GM21515 (cell line): ENCODE results near the gene OXSM.

Experiments used
- ATAC-seq: cut with Tn5 transposase; IDR thresholded peaks from one replicate; pipeline ENCODE4 v1.9.1; 2021; ENCODE audit not compliant: unreplicated experiment

OXSM gene

DNA sequence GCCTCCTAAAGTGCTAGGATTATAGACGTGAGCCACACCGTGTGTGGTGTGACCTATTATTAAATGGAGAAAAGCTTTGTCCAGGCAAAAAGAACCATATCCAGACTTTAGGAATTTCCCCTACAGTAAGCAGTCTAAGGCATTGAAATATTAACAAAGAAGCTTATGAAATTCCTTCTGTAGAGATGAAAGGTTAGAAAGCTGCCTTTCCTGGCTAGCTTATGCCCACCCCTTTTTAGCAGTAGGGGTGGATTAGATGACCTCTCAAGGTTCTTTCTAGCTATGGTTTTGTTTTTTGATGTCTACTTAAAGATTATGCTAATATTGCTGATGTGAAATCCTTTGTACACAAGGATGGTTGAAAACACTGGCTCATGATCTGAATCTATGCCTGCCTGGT is 13.9 kb downstream of the OXSM start:
- ATAC-seq = no peak

DNA sequence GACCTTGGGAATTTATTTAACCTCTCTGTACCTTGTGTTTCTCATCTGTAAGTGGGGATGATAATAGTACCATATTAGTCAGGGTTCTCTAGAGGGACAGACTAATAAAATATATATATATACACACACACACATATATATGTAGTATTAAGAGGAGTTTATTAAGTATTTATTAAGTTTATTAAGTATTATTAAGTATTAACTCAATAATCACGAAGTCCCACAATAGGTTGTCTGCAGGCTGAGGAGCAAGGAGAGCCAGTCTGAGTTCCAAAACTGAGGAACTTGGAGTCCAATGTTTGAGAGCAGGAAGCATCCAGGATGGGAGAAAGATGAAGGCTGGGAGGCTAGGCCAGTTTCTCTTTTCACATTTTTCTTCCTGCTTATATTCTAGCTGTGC is 14.8 kb downstream of the OXSM start:
- no peak for ATAC-seq

DNA sequence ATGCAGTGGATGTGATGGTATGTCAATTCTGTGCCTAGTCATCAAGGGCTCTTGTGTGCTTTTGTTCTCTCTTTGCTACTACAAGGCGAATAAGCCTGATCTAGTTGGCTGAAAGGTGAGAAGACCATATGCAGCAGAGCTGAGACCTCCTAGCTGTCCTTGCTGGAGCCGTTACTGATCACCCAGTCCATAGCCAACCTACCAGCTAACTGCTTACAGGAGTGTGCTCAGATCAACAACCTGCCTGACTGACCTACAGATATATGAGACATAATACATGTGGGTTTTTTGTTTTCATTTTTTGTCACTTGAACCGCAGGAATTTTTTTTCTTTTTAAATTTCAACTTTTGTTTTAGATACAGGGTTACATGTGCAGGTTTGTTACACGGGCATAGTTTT is 22.8 kb downstream of the OXSM start:
- no peak for ATAC-seq

DNA sequence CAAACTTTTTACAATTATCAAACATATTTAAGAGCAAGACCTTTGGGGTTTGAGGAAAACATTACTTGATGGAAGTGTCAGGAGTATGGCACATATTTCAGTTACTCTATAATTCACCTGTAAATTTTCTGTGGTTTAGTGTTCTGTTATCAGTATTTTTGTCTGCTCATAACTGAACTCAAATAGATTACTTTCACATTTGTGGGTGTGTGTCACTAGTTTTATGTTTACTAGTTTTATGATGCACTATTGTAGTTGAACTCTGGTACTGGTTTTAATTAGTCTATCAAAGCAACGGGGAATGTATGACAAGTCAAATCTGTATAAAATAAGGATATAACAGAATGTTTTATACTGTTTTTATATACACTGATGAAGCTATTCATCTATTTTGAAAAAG is 27.2 kb downstream of the OXSM start:
- ATAC-seq = peak; percentile 60

DNA sequence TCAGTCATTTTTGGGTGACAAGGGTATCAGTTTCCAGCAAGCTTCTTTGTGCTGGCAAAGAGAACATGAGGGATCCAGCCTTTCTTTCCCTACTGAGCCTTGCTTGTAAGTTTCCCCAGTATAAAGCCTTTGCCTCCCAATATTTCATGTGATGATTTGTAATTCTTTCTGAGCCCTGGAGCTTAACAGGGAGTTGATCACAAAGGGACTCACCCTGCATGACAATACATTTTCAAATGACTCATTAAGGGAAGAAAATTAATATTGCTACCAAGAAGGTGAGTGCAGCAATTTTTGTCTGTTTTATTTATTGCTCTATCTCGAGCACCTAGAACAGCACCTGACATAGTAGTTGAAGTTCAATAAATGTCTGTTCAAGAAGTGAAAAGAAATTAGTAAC is 27.7 kb downstream of the OXSM start:
- ATAC-seq = peak; percentile 18

DNA sequence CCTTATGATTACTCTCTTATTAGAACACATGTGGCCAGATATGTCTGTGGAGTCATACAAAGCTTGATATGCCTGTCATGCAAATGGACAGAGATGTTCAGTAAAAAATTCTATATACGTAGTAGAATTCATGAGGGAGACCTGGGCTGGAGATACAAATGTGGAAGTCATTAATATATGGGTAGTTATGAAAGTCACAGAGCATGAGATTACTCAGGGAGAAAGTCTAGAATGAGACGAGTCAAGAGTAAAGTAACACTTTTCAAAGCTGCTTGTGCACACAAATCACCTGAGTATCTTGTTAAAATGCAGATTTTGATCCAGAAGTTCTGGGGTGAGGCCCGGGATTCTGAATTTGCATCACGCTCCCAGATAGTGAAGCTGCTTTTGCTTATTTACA is 28.4 kb downstream of the OXSM start:
- ATAC-seq = peak; percentile 41

DNA sequence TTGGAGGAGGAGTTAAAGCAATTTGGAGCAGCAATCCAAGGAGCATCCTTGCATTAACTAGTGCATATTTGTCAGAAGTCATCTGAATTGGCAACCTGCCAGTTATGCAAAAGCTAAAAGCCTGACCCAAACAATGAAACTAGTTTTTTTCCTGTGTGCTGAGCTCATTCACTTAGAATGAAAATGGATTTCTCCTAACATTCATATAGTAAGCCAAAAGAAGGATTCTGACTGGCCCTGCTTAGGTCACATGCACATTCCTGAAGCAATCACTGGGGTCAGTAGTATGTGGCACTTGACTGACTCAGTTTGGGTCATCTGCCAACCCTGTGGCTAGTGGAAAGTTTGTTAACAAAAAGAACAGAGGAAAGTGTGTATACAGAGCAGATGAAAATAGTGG is 30.5 kb downstream of the OXSM start:
- no peak for ATAC-seq

DNA sequence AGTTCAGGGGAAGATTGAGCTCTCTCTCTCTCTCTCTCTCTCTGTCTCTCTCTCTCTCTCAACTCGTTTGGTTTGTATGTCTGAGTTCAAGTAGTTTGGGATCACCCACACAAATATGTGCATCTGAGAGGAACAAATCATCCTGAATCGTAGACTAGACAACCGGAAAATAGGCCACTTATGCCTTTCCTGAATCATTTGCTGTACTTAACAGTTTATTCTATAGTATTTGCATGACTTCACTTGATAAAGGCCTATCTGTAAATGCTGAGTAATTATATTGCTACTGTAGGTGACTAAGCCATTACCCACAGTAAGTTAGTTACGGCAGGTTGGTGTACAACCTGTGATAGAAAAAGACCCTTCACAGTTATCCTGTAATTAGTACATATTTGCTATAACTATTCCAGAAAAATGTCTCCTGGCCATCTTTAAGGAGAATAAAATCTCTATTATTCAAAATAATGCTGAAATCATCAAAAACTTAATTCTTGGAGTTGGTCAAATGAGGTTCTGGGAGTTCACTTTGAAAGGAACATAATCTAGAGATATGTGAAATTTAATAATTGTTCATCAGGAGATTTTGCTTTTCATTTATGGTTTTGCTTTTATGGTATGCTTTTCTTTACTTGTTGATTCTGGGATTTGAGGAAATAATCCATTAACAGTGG is 31.1 kb downstream of the OXSM start:
- no peak for ATAC-seq

DNA sequence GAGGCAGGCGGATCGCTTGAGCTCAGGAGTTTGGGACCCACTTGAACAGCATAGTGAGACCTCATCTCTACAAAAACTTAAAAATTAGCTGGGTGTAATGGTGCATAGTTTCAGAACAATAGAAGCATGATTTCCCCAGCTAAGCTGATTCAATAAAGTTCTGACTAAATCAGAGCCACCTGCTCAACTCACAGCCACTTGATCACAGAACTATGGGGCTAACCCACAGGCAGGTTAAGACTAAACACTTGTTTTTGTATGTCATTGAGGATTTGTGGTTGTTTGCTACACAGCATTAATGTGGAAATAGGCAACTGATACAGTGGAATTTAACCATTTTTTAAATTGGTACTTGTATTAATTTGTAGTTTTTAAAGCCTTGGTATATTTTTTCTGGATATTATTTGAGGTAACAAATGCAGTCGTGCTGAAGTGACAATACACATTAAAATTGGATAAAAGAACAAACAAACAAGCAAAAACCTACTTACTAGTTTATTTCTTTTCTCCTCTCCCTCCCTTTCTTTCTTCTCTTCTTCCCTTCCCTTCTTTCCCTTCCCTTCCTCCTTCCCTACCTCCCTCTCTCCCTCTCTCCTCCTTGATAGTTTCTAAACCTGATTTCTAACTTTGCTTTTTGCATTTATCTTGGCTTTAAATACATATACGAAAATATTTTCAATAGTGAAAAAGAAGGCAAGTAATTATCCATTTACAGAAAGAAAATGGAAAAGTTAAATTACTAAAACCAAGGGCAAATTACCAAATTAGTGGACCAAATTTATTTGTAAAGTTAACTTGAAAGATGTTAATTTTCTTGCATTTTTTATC is 32.1 kb downstream of the OXSM start:
- ATAC-seq = no peak

DNA sequence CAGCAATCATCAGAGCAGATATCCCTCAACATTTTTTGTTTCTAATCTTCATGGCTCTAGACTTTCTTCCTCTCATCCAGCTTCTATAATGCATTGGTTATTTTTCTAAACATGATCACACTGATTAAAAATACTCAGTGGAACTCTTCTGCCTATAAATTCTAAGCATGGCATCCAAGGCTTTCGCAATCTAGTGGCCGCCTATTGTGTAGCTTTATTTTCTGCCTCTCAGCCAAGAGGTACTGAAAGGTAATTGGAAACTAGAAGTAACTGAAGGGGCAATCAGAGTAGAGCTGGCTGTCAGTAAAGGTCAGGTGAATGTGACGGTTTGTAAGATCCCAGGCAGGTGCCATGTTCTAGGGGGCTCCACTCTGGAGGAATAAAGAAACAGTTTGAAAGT is 33.4 kb downstream of the OXSM start:
- no peak for ATAC-seq

DNA sequence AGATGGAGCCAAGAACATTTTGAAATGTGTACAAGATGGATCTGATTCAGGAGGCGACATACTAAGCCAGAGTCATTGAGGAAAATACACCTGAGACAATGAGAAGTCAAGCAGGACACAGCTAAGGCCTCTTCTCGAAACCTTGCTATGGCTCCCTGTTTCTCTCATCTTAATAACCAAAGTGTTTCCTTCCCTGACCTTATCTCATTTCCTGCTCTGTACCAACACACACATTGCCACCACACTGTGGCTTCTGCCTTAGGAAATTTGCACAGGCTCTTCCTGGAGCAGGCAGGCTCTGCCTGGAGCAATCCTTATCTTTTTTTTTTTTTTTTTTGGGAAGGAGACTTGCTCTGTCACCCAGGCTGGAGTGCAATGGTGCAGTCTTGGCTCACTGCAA is 36.6 kb downstream of the OXSM start:
- ATAC-seq = no peak

DNA sequence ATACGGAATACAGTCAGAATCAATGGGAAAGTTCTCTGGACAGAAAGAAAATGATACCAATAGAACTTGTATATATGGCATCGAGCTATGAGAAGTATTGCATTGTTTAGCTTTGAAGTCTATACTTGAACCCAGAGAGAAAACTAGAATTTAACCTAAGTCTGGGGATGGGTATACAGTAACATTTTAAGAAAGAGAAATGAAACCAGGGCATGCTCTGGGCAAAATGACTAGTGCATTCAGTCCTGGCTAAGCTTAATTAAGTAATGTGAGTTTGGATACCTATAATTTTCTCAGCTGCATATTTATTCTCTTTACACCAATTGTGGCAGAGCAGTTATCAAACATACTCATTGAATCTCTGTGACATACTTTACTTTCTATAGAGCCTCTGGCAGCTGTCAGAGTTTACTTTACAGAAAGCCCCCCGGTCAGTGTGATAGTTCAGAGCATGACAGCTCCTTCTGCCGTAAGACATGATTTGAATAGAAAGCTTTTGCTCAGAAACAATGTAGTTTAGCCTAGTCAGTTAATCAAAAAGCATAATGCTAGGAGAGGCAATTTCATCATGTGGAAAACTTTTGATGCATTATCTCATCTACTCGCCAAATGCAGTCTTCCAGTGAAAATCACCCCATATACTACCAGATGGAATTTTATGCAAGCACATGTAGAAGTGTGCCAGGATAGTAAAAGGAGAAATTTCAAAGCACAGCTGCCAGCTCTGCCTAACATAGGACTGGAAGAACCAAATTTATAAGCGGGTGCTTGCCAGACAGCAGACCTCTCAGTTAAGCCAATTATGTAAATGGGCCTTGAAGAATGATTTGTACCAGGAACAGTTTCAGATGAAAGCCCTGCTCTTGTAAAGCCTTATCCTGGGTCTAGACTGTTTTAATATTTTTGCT is 40.7 kb downstream of the OXSM start:
- no peak for ATAC-seq

DNA sequence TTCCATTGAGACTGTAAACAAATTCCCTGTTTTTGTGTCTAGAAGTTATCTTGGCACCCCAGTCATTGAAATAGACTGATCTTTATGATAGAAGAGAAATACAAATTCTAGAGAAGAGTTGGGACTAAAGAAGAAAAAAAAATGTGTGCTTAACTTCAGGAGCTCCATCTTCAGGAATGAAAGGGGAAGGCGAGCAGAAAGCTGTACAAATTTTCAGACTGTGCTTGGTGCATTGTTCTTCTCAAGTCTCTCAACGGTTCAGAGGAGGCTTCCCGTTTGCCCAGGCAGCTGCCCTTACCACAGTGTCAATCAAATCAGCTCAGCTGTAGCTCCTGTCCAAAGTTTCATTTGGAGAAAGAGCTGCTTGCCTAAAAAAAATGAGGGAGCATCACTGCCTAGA is 41.7 kb downstream of the OXSM start:
- ATAC-seq = no peak

DNA sequence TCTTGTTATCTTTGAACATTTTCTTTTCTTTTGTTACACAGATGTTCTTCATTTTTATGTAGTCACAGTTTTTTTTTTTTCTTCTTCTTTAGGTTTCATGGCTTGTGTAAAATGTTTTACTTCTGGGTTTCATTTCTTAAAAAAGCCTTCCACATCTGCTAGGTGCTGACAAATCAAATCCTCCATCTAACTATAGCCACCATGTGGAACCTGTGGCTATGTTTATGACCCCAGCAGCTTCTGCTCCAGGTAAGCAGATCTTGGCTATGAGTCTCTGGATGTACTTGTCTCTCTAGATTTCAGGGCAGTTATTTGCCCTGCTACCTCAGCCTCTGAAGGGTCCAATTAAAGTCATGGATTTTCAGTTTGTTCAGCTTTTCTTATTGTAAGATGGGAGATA is 44.5 kb downstream of the OXSM start:
- peak; percentile 87 for ATAC-seq

DNA sequence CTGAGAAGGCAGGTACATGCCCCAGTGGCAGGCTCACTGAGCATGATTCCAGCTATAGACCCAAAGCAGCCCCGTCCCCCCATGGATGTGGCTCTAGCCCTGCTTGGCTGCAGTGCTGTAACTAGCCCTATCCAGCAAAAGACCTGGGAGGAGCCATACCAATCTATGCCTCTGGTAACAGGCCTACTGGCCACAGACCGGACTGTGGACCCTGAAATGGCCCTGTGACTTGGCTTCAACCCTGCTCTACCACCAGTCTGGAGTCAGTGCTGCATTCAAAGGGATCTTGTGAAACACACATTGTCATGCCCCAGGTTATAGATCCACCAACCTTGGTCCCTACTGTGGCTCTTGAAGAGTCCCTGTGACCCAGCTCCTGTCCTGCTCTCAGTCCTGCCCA is 46.7 kb downstream of the OXSM start:
- no peak for ATAC-seq

DNA sequence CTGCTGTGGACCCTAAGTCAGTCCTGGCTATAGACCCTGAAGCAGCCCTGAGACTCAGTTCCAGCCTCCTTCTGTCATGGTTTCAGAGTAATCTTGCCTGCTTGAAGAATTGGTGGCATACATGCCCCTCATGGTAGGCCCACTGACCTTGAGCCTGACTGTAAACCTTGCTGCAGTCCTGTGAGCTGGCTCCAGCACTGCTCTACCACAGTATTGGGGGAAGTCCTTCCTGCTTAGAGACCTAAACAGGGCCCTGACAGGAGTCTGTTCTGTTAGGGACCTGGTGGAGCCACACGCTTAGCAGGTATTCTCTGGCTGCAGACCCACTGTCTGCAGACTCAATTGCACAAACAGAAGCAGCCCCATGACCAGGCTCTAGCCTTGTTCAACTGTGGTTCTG is 47.1 kb downstream of the OXSM start:
- no peak for ATAC-seq

DNA sequence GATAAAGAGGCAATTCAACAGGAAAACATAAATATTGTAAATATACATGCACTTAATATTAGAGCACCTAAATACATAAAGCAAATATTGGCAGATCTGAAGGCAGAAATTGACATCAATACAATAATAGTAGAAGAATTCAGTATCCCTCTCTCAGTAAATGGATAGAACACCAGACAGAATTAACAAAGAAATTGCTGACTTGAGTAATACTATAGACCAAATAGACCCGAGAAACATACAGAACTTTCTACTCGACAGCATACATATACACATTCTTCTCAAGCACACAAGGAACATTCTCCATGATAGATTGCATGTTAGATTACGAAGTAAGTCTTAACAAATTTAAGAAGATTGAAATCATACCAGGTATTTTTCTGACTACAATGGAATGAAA is 50.2 kb downstream of the OXSM start:
- no peak for ATAC-seq

DNA sequence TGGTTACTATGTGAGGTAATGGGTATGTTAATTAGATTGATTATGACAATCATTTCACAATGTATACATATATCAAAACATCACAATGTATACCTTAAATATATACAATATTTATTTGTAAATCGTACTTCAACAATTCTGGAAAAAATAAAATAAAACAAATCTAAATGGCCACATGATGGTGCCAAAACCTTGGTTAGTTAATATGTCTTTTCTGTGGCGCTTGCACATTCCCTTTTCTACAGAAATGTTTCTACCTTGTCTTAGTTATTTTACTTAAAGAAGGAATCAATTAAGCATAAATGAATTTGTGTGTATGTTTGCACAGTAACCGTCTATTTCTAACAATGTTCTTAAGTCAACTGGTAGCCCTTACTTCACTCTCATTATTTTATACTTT is 53.4 kb downstream of the OXSM start:
- no peak for ATAC-seq
